OCI-LY3 (cell line): ENCODE results near the gene ANK2.

Experiments
- H2AFZ ChIP-seq: fragments of 200-600, 300-600 bp; shearing (Covaris generic); 2 replicates; pipeline ENCODE4 v1.6.0; 2014; ENCODE audit warnings: antibody characterized with exemption, low read depth, low read length
- H3K27ac ChIP-seq: fragments of 200-600, 300-600 bp; sonication (generic); 2 replicates; pipeline ENCODE4 v1.5.1; 2014; ENCODE audit warnings: mild to moderate bottlenecking, low read length, moderate library complexity, mixed read lengths
- H3K27me3 ChIP-seq: fragments of 200-600, 300-600 bp; sonication (generic); 2 replicates; pipeline ENCODE4 v1.6.1; 2014; ENCODE audit warnings: low read depth, low read length, mixed read lengths
- H3K36me3 ChIP-seq: fragments of 200-600, 300-600 bp; sonication (generic); replicated peaks from 2 replicates; pipeline ENCODE3; 2014; ENCODE audit warnings: low read depth, low read length, mixed read lengths
- H3K4me1 ChIP-seq: fragments of 300-600, 200-600 bp; sonication (generic); 2 replicates; pipeline ENCODE4 v1.6.1; 2014; ENCODE audit warnings: low read length, mixed read lengths
- H3K4me2 ChIP-seq: fragments of 200-600, 300-600 bp; sonication (generic); 2 replicates; pipeline ENCODE4 v1.6.1; 2014; ENCODE audit warnings: low read length, mixed read lengths
- H3K4me3 ChIP-seq: fragments of 300-600, 200-600 bp; sonication (generic); 2 replicates; pipeline ENCODE4 v1.5.1; 2014; ENCODE audit warnings: antibody characterized with exemption, mild to moderate bottlenecking, low read length, moderate library complexity
- H3K79me2 ChIP-seq: fragments of 300-600, 200-600 bp; shearing (Covaris generic); 2 replicates; pipeline ENCODE4 v1.6.1; 2014; ENCODE audit warnings: mild to moderate bottlenecking, low read length, mixed read lengths
- H3K9ac ChIP-seq: fragments of 300-600, 200-600 bp; shearing (Covaris generic); 2 replicates; pipeline ENCODE4 v1.6.0; 2014; ENCODE audit warnings: mild to moderate bottlenecking, low read length, moderate library complexity
- H3K9me3 ChIP-seq: fragments of 200-600, 300-600 bp; shearing (Covaris generic); 2 replicates; pipeline ENCODE4 v1.6.1; 2014; ENCODE audit warnings: low read length, mixed read lengths; ENCODE audit not compliant: insufficient read depth
- H4K20me1 ChIP-seq: fragments of 200-600, 300-600 bp; sonication (generic); 2 replicates; pipeline ENCODE4 v1.6.1; 2016; ENCODE audit warnings: low read length, mixed read lengths; ENCODE audit not compliant: insufficient read depth
- EZH2phosphoT487 ChIP-seq: fragments of 200-600 bp; shearing (Covaris generic); IDR thresholded peaks from 2 replicates; pipeline ENCODE4 v1.6.1; 2018; ENCODE audit warnings: antibody characterized with exemption, mixed run types, low read depth
- TF ChIP-seq, protein P1 (sequence below): fragments of 200-600, 300-600 bp; sonication (generic); IDR thresholded peaks from 2 replicates; pipeline ENCODE4 v1.5.1; 2014; ENCODE audit warnings: antibody characterized with exemption, low read length, low read depth

Gene ANK2

DNA sequence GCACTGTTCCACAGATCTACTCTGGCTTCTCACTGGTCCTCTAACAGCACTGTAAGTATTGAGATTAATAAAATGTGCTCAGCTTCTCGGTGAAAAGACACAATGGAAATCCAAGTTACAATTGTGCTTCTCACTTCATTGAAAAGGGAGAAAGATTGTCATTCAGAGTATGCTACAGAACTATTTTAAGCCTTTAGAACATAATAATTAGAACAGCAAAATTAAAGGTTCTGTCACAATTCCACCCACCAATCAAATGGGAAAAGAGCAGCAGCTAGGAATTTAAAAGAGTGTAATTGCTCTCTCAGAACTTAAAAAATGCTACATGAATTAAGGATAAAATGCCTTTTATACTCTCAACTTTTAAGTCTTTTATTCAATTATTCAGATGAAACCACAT lies 329.4 kb downstream of the ANK2 start:
- Histone ChIP-seq H3K27me3 (no peaks in the 10 kb centered on the region), H2AFZ (no peak overlapping the region), H3K36me3 (no peaks in the 10 kb centered on the region), H3K4me1 (no peaks in the 10 kb centered on the region), H3K9me3 (no peaks in the 10 kb centered on the region), H4K20me1 (no peaks in the 10 kb centered on the region), H3K79me2 (no peaks in the 10 kb centered on the region), H3K9ac (no peak overlapping the region), H3K4me2 (no peak overlapping the region), H3K27ac (no peak overlapping the region), H3K4me3 (no peak overlapping the region)
- TF ChIP-seq, protein P1, sequence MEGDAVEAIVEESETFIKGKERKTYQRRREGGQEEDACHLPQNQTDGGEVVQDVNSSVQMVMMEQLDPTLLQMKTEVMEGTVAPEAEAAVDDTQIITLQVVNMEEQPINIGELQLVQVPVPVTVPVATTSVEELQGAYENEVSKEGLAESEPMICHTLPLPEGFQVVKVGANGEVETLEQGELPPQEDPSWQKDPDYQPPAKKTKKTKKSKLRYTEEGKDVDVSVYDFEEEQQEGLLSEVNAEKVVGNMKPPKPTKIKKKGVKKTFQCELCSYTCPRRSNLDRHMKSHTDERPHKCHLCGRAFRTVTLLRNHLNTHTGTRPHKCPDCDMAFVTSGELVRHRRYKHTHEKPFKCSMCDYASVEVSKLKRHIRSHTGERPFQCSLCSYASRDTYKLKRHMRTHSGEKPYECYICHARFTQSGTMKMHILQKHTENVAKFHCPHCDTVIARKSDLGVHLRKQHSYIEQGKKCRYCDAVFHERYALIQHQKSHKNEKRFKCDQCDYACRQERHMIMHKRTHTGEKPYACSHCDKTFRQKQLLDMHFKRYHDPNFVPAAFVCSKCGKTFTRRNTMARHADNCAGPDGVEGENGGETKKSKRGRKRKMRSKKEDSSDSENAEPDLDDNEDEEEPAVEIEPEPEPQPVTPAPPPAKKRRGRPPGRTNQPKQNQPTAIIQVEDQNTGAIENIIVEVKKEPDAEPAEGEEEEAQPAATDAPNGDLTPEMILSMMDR: no peak
- TF ChIP-seq EZH2phosphoT487: no peak

DNA sequence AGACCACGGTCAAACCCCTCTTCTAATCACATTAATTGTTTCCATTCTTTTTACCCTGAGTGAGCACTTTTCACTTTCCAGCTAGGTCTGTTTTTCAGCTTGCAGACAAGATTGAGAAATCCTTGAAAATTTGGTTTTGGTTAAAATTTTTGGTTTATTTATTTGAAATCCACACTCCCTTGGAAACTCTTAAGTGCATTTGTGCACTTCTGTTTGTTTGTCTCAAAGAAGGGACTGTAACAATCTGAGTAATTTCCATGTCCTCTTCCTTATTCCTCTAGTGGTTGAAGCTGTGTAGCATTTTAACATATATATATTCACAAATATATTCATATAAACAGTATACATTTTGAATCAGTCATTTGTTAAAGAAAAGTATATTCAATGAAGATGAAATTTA lies 333.3 kb downstream of the ANK2 start:
- no peaks in the 10 kb centered on the region for H3K4me1 ChIP-seq
- H3K27ac ChIP-seq: no peak overlapping the region

DNA sequence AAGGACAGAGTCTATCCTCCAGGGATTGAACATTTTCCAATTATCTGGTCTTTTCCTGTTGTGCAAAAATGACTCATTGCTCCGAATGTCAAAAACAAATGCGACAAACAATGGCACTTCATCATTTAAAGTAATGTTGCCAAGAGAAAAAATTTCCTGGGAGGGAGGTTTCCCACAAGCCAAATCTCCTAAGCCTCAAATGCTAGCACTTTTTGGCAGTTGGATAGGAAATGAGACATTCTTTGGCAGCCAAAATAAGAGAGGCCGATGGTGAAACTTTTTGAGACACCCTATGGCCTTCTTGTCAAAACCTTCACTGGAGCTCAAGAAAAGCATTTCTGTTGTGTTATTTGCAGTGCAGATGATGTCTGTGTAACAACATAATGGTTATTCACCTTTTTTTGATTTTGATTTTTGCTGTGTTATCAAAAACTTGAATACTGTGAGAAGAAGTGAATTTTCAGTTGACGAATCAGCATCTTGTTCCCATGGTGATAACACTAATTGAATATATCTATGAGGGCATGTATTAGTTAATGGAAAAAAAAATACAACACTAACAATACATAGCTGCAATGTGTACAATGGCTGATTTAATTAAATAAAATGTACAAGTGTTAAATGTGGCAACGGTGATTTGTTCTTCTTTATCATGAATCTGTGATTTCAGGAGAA lies 333.8 kb downstream of the ANK2 start:
- Histone ChIP-seq H3K4me2 (no peak overlapping the region), H3K4me1 (no peaks in the 10 kb centered on the region), H3K9ac (no peak overlapping the region), H3K27ac (no peak overlapping the region), H4K20me1 (no peaks in the 10 kb centered on the region), H3K9me3 (no peaks in the 10 kb centered on the region), H3K79me2 (no peaks in the 10 kb centered on the region), H3K36me3 (no peaks in the 10 kb centered on the region), H2AFZ (no peak overlapping the region), H3K27me3 (no peaks in the 10 kb centered on the region), H3K4me3 (no peak overlapping the region)
- TF ChIP-seq, protein P1: no peak
- TF ChIP-seq EZH2phosphoT487: no peak

More for the DNA sequence above, 333.3 kb downstream of the ANK2 start:
- TF ChIP-seq, protein P1: no peak
- no peak for TF ChIP-seq EZH2phosphoT487
- H3K27me3 ChIP-seq: no peaks in the 10 kb centered on the region
- no peak overlapping the region for H3K4me2 ChIP-seq
- no peak overlapping the region for H2AFZ ChIP-seq
- no peaks in the 10 kb centered on the region for H4K20me1 ChIP-seq
- no peaks in the 10 kb centered on the region for H3K79me2 ChIP-seq
- H3K9ac ChIP-seq: no peak overlapping the region
- H3K9me3 ChIP-seq: no peaks in the 10 kb centered on the region
- no peaks in the 10 kb centered on the region for H3K36me3 ChIP-seq
- no peak overlapping the region for H3K4me3 ChIP-seq

DNA sequence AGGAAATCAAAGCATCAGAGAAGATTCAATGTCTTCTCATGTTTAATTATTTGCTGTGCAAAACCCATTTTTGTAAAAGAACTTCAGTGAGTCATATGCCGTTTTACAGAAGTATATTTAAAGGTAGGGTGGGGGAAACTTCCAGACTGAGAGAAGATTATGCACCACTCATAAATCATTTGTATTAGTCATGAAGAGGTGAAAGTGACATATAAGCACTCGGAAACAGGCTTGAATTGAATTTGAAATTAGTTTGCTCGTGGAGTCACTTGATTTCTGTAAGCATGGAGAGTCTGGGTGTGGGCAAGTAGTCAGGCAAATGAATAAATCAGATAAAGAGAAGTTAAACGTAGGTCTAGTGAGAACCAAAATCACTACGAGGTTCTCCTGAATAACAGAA lies 335.1 kb downstream of the ANK2 start:
- Histone ChIP-seq H2AFZ (no peak overlapping the region), H3K27me3 (no peaks in the 10 kb centered on the region), H3K9me3 (no peaks in the 10 kb centered on the region), H3K4me3 (no peak overlapping the region), H3K36me3 (no peaks in the 10 kb centered on the region), H3K4me1 (no peaks in the 10 kb centered on the region), H4K20me1 (no peaks in the 10 kb centered on the region), H3K9ac (no peak overlapping the region), H3K27ac (no peak overlapping the region), H3K79me2 (no peaks in the 10 kb centered on the region), H3K4me2 (no peak overlapping the region)
- TF ChIP-seq, protein P1: no peak
- no peak for TF ChIP-seq EZH2phosphoT487
